COLO668 (cell line): Measurements from ENCODE around the gene NBPF11.
"Not testable (repeated sequence)": the region's sequence is repeated elsewhere in the genome, so short reads cannot be mapped to it uniquely, and the experiment has no call there.

Experiments
- DNase-seq: peaks from one replicate; lab custom pipeline; 2025; ENCODE audit not compliant: unreplicated experiment; lab: John Stamatoyannopoulos, UW

Gene NBPF11, protein sequence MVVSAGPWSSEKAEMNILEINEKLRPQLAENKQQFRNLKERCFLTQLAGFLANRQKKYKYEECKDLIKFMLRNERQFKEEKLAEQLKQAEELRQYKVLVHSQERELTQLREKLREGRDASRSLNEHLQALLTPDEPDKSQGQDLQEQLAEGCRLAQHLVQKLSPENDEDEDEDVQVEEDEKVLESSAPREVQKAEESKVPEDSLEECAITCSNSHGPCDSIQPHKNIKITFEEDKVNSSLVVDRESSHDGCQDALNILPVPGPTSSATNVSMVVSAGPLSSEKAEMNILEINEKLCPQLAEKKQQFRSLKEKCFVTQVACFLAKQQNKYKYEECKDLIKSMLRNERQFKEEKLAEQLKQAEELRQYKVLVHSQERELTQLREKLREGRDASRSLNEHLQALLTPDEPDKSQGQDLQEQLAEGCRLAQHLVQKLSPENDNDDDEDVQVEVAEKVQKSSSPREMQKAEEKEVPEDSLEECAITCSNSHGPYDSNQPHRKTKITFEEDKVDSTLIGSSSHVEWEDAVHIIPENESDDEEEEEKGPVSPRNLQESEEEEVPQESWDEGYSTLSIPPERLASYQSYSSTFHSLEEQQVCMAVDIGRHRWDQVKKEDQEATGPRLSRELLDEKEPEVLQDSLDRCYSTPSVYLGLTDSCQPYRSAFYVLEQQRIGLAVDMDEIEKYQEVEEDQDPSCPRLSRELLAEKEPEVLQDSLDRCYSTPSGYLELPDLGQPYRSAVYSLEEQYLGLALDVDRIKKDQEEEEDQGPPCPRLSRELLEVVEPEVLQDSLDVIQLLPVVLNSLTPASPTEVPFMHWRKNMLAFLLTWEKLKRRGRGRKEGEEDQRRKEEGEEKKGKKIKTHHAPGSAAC

DNA sequence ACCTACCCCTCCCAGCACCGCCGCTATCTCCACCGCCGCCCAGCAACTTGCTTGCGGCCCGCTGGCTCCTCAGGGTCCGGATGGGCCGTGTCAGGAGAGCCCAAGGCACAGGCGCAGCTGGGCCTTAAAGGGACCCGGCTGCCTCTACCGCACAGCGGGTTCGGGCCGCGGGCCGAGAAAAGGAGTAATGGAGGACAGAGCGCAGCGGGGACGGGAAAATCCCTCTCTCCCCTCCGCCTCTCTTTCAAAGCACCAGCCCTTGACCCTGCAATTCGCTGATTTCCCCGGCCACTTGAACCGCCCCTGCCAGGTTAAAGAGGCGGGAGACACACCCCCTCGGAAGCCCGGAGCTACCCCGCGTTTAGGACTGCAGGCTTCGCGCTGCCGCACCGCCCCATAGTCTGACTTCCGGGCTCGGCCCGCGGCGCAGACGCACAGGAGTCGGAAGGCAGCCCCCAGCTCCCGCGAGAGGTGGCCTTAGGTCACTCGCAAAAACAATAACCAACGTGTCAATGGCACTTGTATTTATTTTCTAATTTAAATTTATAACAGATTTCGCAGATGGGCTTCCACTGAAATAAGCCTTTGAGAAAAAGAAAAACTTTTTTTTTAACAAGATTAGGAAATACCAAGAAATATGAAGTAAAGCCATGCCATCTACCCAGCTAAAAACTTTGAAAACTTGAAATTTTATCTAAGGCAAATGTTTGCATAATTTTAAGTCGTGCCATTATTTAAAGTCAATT lies at the start of gene NBPF11:
TSS of gene NBPF11 (minus strand) at position 371 of the 746 bp plus-strand sequence. CDS start 25,278 bp downstream, outside the sequence.
- peak; percentile 88 for DNase-seq

DNA sequence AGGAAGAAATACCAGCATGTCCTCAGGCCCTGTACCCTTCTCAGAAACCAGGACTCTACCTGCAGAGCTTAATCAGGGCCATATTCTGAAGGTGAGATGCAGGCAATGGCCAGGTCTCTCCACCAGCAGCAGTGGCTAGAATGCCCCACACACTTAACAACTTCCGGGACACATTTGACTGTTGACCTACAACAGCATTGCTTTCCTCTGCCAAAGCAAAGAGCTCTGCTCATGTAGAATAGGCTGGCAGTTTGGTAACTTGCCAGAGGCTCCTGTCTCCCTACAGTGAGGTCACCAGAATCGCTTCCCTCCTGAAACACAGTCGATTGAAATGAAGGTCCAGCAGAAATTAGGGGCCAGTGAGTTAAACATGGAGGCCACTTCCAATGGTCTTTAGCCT lies 45.3 kb upstream of the NBPF11 start:
- not testable (repeated sequence) for DNase-seq

DNA sequence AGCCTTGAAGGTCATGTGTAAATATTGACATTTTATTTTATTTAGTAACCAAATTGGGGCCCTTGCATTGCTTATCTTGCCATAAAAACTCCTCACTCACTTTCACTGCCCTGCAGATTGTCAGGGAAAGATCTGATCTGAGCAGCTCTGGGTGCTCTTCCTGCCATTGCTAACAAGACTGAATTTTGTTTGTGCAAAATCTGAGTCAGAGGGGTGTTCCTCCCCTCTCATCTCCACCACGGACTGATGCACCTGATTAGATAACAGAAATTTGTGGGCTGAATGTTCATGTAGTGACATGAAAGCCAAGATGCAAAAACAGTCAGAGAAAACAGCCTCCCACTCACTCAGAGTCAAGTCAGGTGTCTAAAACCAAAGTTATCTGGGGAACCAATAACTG lies 44.9 kb upstream of the NBPF11 start:
- not testable (repeated sequence) for DNase-seq

DNA sequence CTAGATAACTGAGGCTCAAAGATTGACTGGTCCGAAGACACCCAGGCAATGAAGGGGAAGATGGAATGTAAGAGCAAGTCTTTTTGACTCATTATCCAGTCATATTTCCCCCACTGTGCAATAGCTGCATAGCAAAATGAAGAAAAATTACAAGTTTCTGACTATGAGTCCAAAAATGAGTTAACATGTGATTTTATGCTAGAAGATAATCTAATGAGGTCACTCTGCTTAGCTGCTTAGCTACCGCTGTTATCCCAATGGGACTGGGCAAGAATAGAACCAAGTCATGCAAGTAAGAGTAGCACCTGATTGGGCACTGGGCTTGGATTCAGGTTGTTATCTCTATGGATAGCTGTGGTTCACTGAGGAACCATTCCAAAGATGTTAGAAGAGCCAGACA lies 43.0 kb upstream of the NBPF11 start:
- DNase-seq: not testable (repeated sequence)

DNA sequence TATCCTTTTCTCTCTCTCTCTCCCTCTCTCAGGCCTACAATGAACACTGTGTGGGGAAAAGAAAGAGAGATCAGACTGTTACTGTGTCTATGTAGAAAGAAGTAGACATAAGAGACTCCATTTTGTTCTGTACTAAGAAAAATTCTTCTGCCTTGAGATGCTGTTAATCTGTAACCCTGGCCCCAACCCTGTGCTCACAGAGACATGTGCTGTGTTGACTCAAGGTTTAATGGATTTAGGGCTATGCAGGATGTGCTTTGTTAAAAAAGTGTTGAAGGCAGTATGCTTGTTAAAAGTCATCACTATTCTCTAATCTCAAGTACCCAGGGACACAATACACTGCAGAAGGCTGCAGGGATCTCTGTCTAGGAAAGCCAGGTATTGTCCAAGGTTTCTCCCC lies 36.7 kb upstream of the NBPF11 start:
- DNase-seq: not testable (repeated sequence)

DNA sequence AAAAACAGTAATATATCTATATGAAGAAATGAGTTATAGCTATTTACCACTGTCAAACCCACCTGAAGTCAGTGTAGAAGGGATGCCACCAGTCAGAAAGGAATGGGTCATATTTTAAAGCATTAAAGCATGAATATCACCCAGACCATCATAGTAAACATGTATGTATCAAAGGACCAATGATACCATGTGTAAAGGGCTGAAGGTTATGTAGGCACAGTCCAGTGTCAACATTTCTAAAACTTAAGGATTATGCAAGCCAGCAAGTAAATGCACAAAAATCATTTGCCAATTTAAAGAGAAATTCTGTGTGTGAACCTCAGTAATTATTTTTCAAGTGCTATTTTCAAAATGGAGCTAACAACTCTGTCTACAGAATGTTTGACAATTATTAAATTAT lies 26.6 kb upstream of the NBPF11 start:
- not testable (repeated sequence) for DNase-seq

DNA sequence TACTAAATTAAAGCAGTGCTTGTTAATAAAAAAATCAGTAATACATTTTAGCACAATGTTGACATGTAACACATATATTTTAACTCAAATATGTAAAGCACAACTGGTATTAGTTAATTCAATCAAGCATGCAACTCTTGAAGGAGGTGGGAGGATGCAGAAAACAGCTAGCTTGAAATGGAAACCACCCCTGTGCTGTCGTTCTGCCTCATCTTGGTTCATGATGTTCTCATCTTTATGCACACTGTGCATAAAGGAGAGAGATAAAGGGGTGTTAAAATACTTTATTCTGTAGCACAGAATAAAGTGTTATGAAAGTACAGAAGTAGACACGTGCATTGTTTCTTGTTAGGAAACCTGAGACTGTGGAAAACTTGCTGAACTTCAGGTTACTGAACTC lies 23.3 kb upstream of the NBPF11 start:
- DNase-seq: not testable (repeated sequence)

DNA sequence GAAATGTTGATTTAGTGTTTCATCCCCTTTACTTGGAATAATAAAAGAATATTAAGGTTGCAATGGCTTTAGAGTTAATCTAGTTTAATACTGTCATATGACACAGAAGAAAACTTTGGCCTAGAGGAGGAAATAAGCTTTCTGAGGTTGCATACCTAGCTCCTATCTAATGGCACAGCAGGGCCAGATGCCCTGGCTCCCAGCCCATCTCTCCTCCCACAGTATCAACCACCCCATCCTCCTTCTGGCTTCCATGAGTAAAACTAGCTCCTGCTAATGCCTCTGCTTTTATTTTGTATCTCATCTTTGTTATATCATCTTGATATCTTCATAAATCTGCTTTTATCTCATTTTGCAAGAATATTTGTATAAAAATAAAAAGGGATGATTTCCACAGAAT lies 19.9 kb upstream of the NBPF11 start:
- DNase-seq: not testable (repeated sequence)

DNA sequence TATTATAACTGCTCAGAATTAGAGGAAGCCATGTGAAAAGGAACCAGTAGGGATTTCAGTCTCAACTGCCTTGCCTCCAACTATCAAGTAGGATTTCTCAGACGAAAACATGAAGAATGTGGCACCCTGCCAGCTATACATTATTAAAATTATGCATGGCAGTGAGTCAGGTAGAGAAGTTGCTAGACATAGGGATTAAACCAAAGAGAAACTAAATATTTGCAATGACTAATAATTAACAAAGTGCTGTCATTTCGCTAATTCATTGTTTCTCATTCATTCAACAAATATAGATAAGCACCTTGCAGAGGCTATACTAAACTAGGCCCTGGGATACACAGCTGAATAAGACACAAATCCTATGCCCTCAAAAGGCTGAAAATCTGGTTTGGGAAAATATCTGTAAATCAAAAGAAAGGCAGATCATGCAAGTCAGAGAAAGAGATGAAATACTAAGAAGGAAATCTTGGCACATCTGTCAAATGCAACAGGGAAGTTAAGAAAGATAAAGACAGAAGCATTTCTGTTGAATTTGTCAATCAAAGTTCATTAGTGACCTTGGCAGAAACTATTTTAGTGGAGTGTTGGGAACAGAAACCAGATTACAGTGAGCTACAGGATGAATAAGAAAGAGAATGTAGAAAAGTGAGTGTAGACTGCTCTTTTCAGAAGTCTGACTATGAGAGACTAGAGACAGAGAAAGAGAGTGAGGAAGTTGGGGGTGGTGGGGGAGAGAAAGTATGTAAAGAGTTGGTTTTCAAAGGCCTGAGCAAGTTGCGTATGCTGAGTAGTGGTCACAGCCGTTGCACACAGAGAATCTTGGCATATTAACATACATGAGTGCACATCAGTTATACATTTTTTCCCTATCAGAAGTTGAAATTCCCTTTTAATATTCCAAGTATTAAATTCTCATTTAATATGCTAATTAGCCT lies 14.7 kb upstream of the NBPF11 start:
- DNase-seq: no peak

DNA sequence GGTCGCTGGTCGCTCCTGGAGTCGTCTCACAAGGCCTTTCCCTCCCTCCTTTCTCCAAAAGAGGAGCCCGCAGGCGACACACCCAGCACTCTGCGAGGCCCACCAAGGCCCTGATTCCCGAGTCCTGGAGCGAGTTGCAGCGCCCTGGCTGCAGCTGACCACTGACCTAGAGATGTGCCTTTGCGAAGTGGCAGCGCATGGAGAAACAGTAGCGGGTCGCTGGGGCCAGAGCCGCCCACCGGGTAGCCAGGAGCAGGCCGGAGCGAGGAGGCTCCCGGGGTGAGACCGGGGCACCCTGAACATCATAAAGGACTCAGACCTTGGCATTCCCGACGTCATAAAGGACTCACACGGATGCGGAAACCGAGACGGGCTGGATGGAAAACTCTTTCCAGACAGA lies 10.3 kb upstream of the NBPF11 start:
- DNase-seq: no peak

DNA sequence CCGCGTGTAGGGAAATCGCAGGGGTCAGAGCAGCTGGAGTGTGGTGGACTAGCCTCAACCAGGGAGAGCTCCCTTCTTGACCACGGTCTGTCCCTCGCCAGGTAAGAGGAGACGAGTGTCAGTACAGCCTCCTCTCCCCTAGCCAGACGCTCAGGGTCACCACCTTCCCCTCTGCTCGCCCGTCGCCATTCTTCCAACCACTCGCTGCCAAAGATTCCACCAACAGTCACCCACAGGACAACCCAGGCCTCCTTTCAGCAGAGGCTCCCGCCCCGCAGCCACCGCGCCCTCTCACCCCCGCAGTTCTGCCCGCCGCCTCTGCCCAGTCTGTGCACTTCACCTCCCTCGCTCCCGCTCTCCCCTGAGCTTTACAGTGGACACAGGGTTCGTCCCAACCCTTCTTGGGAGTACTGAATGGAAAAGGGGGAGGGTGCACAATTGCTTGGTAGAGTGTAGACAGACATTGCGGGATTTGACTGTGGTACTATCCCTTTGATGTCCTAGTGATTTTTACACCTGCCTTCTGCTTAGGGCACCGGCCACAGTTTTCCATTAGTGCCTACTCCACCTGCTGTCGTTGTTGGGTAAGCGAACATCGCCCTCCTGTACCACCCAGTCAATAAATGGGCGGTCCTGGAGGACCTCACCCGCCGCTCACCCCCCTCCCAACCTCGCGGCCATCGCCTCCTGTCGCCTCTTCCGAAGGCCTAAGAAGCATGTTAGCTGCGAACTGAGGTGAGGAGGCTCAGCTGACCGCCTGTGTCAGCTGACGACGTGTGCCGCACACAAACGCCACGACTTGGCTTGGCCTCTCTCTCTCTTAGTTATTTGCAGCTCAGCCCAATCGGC lies 9.2 kb upstream of the NBPF11 start:
- DNase-seq: no peak

DNA sequence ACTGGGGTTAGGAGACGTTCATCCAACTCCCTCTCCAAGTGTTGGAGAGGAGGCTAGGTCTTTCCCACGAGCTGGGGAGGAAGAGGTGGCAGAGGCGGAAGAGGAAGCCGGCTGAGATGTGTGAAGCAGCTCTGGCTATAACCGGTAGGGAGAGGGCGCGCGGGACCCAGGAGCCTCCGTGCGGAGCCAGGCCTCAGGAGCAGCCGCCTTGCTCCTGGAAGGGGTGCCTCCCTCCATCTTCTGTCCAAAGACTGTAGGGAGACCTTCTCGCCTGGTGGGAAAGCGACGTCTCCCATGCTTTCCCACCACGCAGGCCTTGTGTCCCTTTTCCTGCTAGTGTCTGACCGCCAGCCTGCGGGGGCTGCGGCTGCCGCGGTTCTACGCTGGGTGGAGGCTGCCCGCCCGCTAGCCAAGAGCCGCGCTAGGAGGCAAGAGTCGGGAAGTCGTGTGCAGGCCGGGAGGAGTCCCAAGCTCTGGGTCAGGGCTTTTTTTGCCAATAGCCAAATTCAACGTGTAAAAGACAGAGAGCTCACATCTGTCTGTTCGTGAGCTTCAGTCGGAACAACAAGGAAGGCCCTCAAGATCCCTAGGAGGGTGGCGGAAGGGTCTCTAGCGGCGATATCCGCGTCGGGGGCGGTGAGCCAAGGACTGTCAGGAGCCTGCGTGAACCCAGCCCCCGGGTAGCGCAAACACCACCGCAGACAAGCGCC lies 8.4 kb upstream of the NBPF11 start:
- DNase-seq: no peak

DNA sequence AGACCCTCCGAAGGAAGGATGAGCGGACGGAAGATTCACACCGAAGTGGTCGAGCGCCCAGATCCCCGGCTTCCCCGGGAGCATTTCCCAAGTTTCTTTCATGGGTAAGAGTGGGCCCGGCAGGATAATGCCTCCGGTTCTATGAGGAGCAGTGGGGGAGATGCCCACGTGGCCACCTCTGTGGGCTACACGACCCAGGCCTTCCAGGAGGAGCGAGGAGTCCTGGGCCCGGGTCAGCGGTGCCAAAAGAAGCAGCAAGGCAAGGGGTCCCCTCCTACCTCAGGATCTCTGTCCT lies 7.9 kb upstream of the NBPF11 start:
- DNase-seq: no peak

DNA sequence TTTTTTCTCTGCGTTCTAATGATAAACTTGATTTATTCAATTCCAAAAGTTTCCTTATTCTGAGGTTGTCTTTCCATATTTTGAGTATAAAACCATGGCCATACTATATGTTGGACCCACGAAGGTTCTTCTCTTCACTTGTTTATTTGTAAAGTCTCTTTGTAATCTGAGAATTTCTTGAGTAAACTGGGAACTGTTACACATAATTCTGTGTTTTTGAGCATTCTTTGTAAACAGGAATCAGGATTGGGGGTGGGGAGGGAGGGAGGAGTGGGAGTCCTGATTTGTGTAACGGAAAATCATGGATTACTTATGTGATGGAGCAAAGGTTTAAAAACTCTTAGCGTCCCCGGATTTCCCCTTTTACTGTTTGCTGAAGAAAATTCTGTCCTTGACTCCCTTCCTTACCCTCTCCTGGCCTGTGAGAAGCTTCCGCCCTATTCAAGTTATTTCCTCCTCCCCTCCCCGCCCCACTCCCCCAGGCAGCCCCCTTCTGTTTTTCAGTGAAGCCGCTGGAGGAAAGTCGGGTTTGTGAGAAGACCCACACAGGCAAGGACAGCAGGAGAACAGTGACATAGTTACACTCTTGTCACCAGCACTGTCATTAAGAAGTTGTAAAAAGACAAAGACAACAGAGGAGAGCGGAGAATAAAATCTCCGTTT lies 6.4 kb upstream of the NBPF11 start:
- no peak for DNase-seq

DNA sequence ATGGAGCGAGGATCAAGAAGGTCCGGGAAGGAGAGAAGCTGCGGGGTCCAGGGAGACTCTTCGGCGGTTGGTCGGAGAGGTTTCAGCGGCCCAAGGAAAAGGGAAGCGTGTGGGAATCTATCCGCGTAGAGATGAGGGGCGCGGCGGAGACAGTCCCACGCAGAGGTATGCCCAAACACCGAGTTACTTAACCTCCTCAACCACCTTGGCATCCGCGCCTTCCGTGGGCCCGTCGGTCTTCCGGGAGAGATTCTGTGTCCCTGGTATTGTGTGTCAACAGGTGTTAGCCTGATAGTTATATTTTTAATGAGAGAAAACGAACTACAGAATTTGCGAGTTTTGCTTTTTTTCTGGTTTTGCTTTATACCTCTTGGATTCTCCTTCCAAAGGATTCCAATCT lies 5.7 kb upstream of the NBPF11 start:
- DNase-seq: not testable (repeated sequence)

DNA sequence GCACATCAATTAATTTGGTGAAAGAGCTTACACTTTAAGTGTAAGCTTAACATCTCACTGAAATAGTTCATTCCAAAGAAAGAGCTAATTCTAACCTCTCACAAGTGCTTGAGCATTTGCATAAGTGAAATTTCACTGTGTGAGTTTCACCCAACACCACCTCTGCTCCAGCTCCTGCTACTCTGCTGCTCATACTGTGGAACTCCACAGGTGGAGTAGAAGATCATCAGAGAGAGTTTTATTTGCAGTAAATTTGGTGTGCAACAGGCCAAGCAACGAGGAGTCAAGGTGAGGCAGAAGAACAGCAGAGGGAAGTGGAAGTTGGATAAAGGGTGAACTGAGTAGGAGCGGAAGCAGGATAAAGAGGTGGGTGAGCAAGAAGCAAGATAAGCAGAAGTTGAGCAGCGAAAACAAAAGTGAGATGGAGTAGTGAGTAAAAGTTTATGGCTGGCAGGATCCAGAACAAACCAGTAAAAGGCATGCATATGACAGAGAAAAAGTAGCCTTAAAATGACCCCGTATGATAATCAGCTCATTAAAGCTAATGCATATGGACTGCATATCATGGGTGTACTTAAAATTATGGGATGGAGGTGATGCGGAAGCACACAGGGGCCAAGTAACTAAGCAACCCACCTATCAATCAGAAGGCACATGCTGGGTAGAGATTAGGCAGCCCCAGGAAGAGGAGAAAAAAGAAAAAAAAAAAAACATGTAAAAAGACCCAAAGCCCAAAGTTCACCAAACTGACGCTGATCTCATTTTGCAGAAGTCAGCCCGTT lies 3.6 kb upstream of the NBPF11 start:
- not testable (repeated sequence) for DNase-seq

DNA sequence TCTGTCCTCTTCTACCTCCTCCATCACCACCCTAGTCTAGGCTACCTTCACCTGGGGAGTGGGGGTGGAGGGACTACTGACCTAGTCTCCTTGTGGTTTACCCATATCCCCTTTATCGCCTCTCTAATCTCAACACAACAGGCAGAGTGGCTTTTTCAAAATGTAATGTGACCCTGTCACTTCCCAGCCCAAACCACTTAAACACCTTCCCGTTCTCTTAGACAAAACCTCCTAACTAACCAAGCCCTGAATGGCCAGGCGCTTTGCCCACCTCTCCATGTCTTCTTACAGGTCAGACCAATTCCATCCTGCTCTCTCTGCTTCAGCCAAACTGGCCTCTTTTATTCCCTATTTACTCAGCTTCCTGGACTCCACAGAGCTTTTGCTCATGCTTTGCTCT lies 714 bp upstream of the NBPF11 start:
- not testable (repeated sequence) for DNase-seq
